Measurements from ENCODE around the gene CRIM1.

The CRIM1 gene

GRCh38 chr2:36569267-36569856 lies 213.8 kb downstream of the CRIM1 start:
- H3K27me3 ChIP-seq (ENCODE audit: insufficient read depth, insufficient read length), result no peaks in the 10 kb centered on the region
- no peak for TF ChIP-seq YY1 (IDR thresholded peaks at IDR 0.05; ENCODE audit: insufficient read depth, insufficient read length)
- TF ChIP-seq SUZ12 (IDR thresholded peaks at IDR 0.05; ENCODE audit: extremely low read depth, insufficient read depth, insufficient read length), result no peak
- TF ChIP-seq ZNF274 (IDR thresholded peaks at IDR 0.05; ENCODE audit: low read depth, low read length), result no peak
- H3K4me3 ChIP-seq (ENCODE audit: insufficient read length, low read depth), result no peak overlapping the region
- H3K9me3 ChIP-seq (ENCODE audit: insufficient read depth, low read length), result no peaks in the 10 kb centered on the region
- H3K4me1 ChIP-seq (ENCODE audit: insufficient read depth, insufficient read length), result no peaks in the 10 kb centered on the region
- peaks cover 17% of the 10 kb centered on the region for H3K36me3 ChIP-seq (ENCODE audit: insufficient read depth, insufficient read length, low read length)
- DNase-seq (ENCODE audit: low read depth, low spot score), result no peak
- H3K9ac ChIP-seq (ENCODE audit: insufficient read length, low read depth), result no peak overlapping the region

- no peak overlapping the region for H3K4me3 ChIP-seq (ENCODE audit: insufficient read length, low read depth)
- H3K4me1 ChIP-seq (ENCODE audit: insufficient read depth, insufficient read length), result no peaks in the 10 kb centered on the region
- no peaks in the 10 kb centered on the region for H3K27me3 ChIP-seq (ENCODE audit: insufficient read depth, insufficient read length)
- TF ChIP-seq SUZ12 (IDR thresholded peaks at IDR 0.05; ENCODE audit: extremely low read depth, insufficient read depth, insufficient read length), result no peak
- TF ChIP-seq YY1 (IDR thresholded peaks at IDR 0.05; ENCODE audit: insufficient read depth, insufficient read length), result no peak
- TF ChIP-seq ZNF274 (IDR thresholded peaks at IDR 0.05; ENCODE audit: low read depth, low read length), result no peak
- H3K9ac ChIP-seq (ENCODE audit: insufficient read length, low read depth), result no peak overlapping the region
- H3K36me3 ChIP-seq (ENCODE audit: insufficient read depth, insufficient read length, low read length), result peaks cover 18% of the 10 kb centered on the region
- no peak for DNase-seq (ENCODE audit: low read depth, low spot score)
- H3K9me3 ChIP-seq (ENCODE audit: insufficient read depth, low read length), result no peaks in the 10 kb centered on the region
Observed at GRCh38 chr2:36570416-36570815, 214.8 kb downstream of the CRIM1 start.

GRCh38 chr2:36572054-36572718 lies 216.6 kb downstream of the CRIM1 start:
- Histone ChIP-seq H3K4me1 (ENCODE audit: insufficient read depth, insufficient read length) (no peaks in the 10 kb centered on the region), H3K9ac (ENCODE audit: insufficient read length, low read depth) (no peak overlapping the region), H3K9me3 (ENCODE audit: insufficient read depth, low read length) (no peaks in the 10 kb centered on the region), H3K36me3 (ENCODE audit: insufficient read depth, insufficient read length, low read length) (peaks cover 19% of the 10 kb centered on the region), H3K27me3 (ENCODE audit: insufficient read depth, insufficient read length) (no peaks in the 10 kb centered on the region), H3K4me3 (ENCODE audit: insufficient read length, low read depth) (no peak overlapping the region)
- no peak for DNase-seq (ENCODE audit: low read depth, low spot score)
- no peak for TF ChIP-seq ZNF274 (IDR thresholded peaks at IDR 0.05; ENCODE audit: low read depth, low read length)
- TF ChIP-seq SUZ12 (IDR thresholded peaks at IDR 0.05; ENCODE audit: extremely low read depth, insufficient read depth, insufficient read length), result no peak
- TF ChIP-seq YY1 (IDR thresholded peaks at IDR 0.05; ENCODE audit: insufficient read depth, insufficient read length), result no peak

- TF ChIP-seq YY1 (IDR thresholded peaks at IDR 0.05; ENCODE audit: insufficient read depth, insufficient read length) (no peak), SUZ12 (IDR thresholded peaks at IDR 0.05; ENCODE audit: extremely low read depth, insufficient read depth, insufficient read length) (no peak), ZNF274 (IDR thresholded peaks at IDR 0.05; ENCODE audit: low read depth, low read length) (no peak)
- DNase-seq (ENCODE audit: low read depth, low spot score), result no peak
- Histone ChIP-seq H3K9ac (ENCODE audit: insufficient read length, low read depth) (no peak overlapping the region), H3K9me3 (ENCODE audit: insufficient read depth, low read length) (no peaks in the 10 kb centered on the region), H3K4me1 (ENCODE audit: insufficient read depth, insufficient read length) (no peaks in the 10 kb centered on the region), H3K36me3 (ENCODE audit: insufficient read depth, insufficient read length, low read length) (peaks cover 19% of the 10 kb centered on the region), H3K27me3 (ENCODE audit: insufficient read depth, insufficient read length) (no peaks in the 10 kb centered on the region), H3K4me3 (ENCODE audit: insufficient read length, low read depth) (no peak overlapping the region)
Observed at GRCh38 chr2:36572719-36573059, 217.1 kb downstream of the CRIM1 start.

GRCh38 chr2:36573165-36573564 lies 217.6 kb downstream of the CRIM1 start:
- Histone ChIP-seq H3K36me3 (ENCODE audit: insufficient read depth, insufficient read length, low read length) (peaks cover 24% of the 10 kb centered on the region), H3K27me3 (ENCODE audit: insufficient read depth, insufficient read length) (no peaks in the 10 kb centered on the region), H3K9me3 (ENCODE audit: insufficient read depth, low read length) (no peaks in the 10 kb centered on the region), H3K4me1 (ENCODE audit: insufficient read depth, insufficient read length) (no peaks in the 10 kb centered on the region), H3K4me3 (ENCODE audit: insufficient read length, low read depth) (no peak overlapping the region), H3K9ac (ENCODE audit: insufficient read length, low read depth) (no peak overlapping the region)
- TF ChIP-seq YY1 (IDR thresholded peaks at IDR 0.05; ENCODE audit: insufficient read depth, insufficient read length) (no peak), SUZ12 (IDR thresholded peaks at IDR 0.05; ENCODE audit: extremely low read depth, insufficient read depth, insufficient read length) (no peak), ZNF274 (IDR thresholded peaks at IDR 0.05; ENCODE audit: low read depth, low read length) (no peak)
- DNase-seq (ENCODE audit: low read depth, low spot score), result no peak

GRCh38 chr2:36574560-36574959 lies 219.0 kb downstream of the CRIM1 start:
- no peak overlapping the region for H3K4me3 ChIP-seq (ENCODE audit: insufficient read length, low read depth)
- no peaks in the 10 kb centered on the region for H3K4me1 ChIP-seq (ENCODE audit: insufficient read depth, insufficient read length)
- no peak for DNase-seq (ENCODE audit: low read depth, low spot score)
- H3K27me3 ChIP-seq (ENCODE audit: insufficient read depth, insufficient read length), result no peaks in the 10 kb centered on the region
- peaks cover 36% of the 10 kb centered on the region for H3K36me3 ChIP-seq (ENCODE audit: insufficient read depth, insufficient read length, low read length)
- TF ChIP-seq ZNF274 (IDR thresholded peaks at IDR 0.05; ENCODE audit: low read depth, low read length), result no peak
- no peak for TF ChIP-seq YY1 (IDR thresholded peaks at IDR 0.05; ENCODE audit: insufficient read depth, insufficient read length)
- TF ChIP-seq SUZ12 (IDR thresholded peaks at IDR 0.05; ENCODE audit: extremely low read depth, insufficient read depth, insufficient read length), result no peak
- H3K9me3 ChIP-seq (ENCODE audit: insufficient read depth, low read length), result no peaks in the 10 kb centered on the region
- no peak overlapping the region for H3K9ac ChIP-seq (ENCODE audit: insufficient read length, low read depth)

GRCh38 chr2:36577884-36578283 lies 222.3 kb downstream of the CRIM1 start:
- H3K4me1 ChIP-seq (ENCODE audit: insufficient read depth, insufficient read length), result no peaks in the 10 kb centered on the region
- peaks cover 63% of the 10 kb centered on the region for H3K36me3 ChIP-seq (ENCODE audit: insufficient read depth, insufficient read length, low read length)
- no peaks in the 10 kb centered on the region for H3K9me3 ChIP-seq (ENCODE audit: insufficient read depth, low read length)
- H3K27me3 ChIP-seq (ENCODE audit: insufficient read depth, insufficient read length), result no peaks in the 10 kb centered on the region
- H3K4me3 ChIP-seq (ENCODE audit: insufficient read length, low read depth), result no peak overlapping the region
- DNase-seq (ENCODE audit: low read depth, low spot score), result no peak
- no peak for TF ChIP-seq ZNF274 (IDR thresholded peaks at IDR 0.05; ENCODE audit: low read depth, low read length)
- TF ChIP-seq YY1 (IDR thresholded peaks at IDR 0.05; ENCODE audit: insufficient read depth, insufficient read length), result no peak
- no peak for TF ChIP-seq SUZ12 (IDR thresholded peaks at IDR 0.05; ENCODE audit: extremely low read depth, insufficient read depth, insufficient read length)
- H3K9ac ChIP-seq (ENCODE audit: insufficient read length, low read depth), result no peak overlapping the region
